ENCODE data around the gene TBC1D5.
"Not testable (repeated sequence)": the region's sequence is repeated elsewhere in the genome, so short reads cannot be mapped to it uniquely, and the experiment has no call there.

The TBC1D5 gene

GRCh38 chr3:17623464-17623863, 119.0 kb downstream of the TBC1D5 start:
- TF ChIP-seq CTCF (IDR thresholded peaks at IDR 0.05; ENCODE audit: insufficient read depth, low read depth, low read length, missing control alignments) = no peak
- no peak for DNase-seq (ENCODE audit: low read depth)
- H3K4me3 ChIP-seq (ENCODE audit: low read depth, low read length) = no peak overlapping the region

GRCh38 chr3:17619968-17620367, 122.5 kb downstream of the TBC1D5 start:
- H3K4me3 ChIP-seq (ENCODE audit: low read depth, low read length) = no peak overlapping the region
- DNase-seq (ENCODE audit: low read depth) = no peak
- TF ChIP-seq CTCF (IDR thresholded peaks at IDR 0.05; ENCODE audit: insufficient read depth, low read depth, low read length, missing control alignments) = no peak

GRCh38 chr3:17613017-17613416, 129.4 kb downstream of the TBC1D5 start:
- not testable (repeated sequence) for H3K4me3 ChIP-seq (ENCODE audit: low read depth, low read length); DNase-seq (ENCODE audit: low read depth)

- no peak overlapping the region for H3K4me3 ChIP-seq (ENCODE audit: low read depth, low read length)
- no peak for TF ChIP-seq CTCF (IDR thresholded peaks at IDR 0.05; ENCODE audit: insufficient read depth, low read depth, low read length, missing control alignments)
- DNase-seq (ENCODE audit: low read depth) = no peak
These were observed 134.5 kb downstream of the TBC1D5 start for GRCh38 chr3:17607905-17608304.

- DNase-seq (ENCODE audit: low read depth) = no peak
- TF ChIP-seq CTCF (IDR thresholded peaks at IDR 0.05; ENCODE audit: insufficient read depth, low read depth, low read length, missing control alignments) = no peak
- H3K4me3 ChIP-seq (ENCODE audit: low read depth, low read length) = no peak overlapping the region
These were observed 136.5 kb downstream of the TBC1D5 start for GRCh38 chr3:17605934-17606333.

- DNase-seq (ENCODE audit: low read depth) = no peak
- H3K4me3 ChIP-seq (ENCODE audit: low read depth, low read length) = no peak overlapping the region
- TF ChIP-seq CTCF (IDR thresholded peaks at IDR 0.05; ENCODE audit: insufficient read depth, low read depth, low read length, missing control alignments) = no peak
These were observed 137.4 kb downstream of the TBC1D5 start for GRCh38 chr3:17605032-17605431.

GRCh38 chr3:17602126-17602525, 140.3 kb downstream of the TBC1D5 start:
- H3K4me3 ChIP-seq (ENCODE audit: low read depth, low read length) = no peak overlapping the region
- TF ChIP-seq CTCF (IDR thresholded peaks at IDR 0.05; ENCODE audit: insufficient read depth, low read depth, low read length, missing control alignments) = no peak
- DNase-seq (ENCODE audit: low read depth) = no peak

All from GM12865 (cell line).